Renal pelvis (tissue), 4 donors: ENCODE data around the gene EPM2AIP1. TPM values are rescaled to one million over a fixed set of nuclear protein-coding genes. Genes with fewer than 3 reads are reported as not detected.
"Not testable (repeated sequence)": the region's sequence is repeated elsewhere in the genome, so short reads cannot be mapped to it uniquely, and the experiment has no call there.

Experiments
- DNase-seq: peaks from one replicate; pipeline ENCODE4 v3.0.0-alpha.2; 2013
- polyA plus RNA-seq, 3 donors: library from polyadenylated mRNA; unstranded; fragments of 120-200 nt; gene quantifications; one replicate each; pipeline ENCODE4 v1.2.1, GENCODE V29; 2013; ENCODE audit not compliant: insufficient read length in 3 of 3

Gene EPM2AIP1
- polyA plus RNA-seq, 3 donors, result 47.2 to 55.2 (median 54.7) TPM

- no peak for DNase-seq
Observed at GRCh38 chr3:37016903-37017302, 24.0 kb upstream of the EPM2AIP1 start.

GRCh38 chr3:37015642-37016041, 22.7 kb upstream of the EPM2AIP1 start:
- no peak for DNase-seq

GRCh38 chr3:37014620-37015019, 21.7 kb upstream of the EPM2AIP1 start:
- DNase-seq, result no peak

GRCh38 chr3:36993326-36994283, 674 bp upstream of the EPM2AIP1 start, which contains the start of gene MLH1:
TSS of gene MLH1 (plus strand) at chr3:36993518. CDS start at chr3:36993548, 30 bp downstream.
- peak; percentile 100 for DNase-seq

GRCh38 chr3:36991923-36992805, 767 bp downstream of the EPM2AIP1 start:
- DNase-seq, result peak; percentile 38

- no peak for DNase-seq
Observed at GRCh38 chr3:36991147-36991546, 1.8 kb downstream of the EPM2AIP1 start.

- DNase-seq, result no peak
Observed at GRCh38 chr3:36989568-36989967, 3.4 kb downstream of the EPM2AIP1 start.

- no peak for DNase-seq
Observed at GRCh38 chr3:36989005-36989404, 3.9 kb downstream of the EPM2AIP1 start.

- no peak for DNase-seq
Observed at GRCh38 chr3:36988356-36988755, 4.6 kb downstream of the EPM2AIP1 start.

GRCh38 chr3:36981006-36981405, 11.9 kb downstream of the EPM2AIP1 start:
- no peak for DNase-seq

- DNase-seq, result no peak
Observed at GRCh38 chr3:36973139-36973538, 19.8 kb downstream of the EPM2AIP1 start.

- DNase-seq, result no peak
Observed at GRCh38 chr3:36972163-36972562, 20.8 kb downstream of the EPM2AIP1 start.

- DNase-seq, result no peak
Observed at GRCh38 chr3:36969540-36970432, 23.1 kb downstream of the EPM2AIP1 start.

- DNase-seq, result no peak
Observed at GRCh38 chr3:36969085-36969484, 23.8 kb downstream of the EPM2AIP1 start.

- DNase-seq, result no peak
Observed at GRCh38 chr3:36965440-36965839, 27.5 kb downstream of the EPM2AIP1 start.

GRCh38 chr3:36964817-36965216, 28.1 kb downstream of the EPM2AIP1 start:
- DNase-seq, result no peak

GRCh38 chr3:36964331-36964730, 28.6 kb downstream of the EPM2AIP1 start:
- DNase-seq, result no peak

GRCh38 chr3:36963008-36963407, 29.9 kb downstream of the EPM2AIP1 start:
- not testable (repeated sequence) for DNase-seq

GRCh38 chr3:36960502-36960901, 32.4 kb downstream of the EPM2AIP1 start:
- DNase-seq, result no peak

GRCh38 chr3:36959821-36960220, 33.1 kb downstream of the EPM2AIP1 start:
- no peak for DNase-seq
